Spleen (tissue), 7 donors: ENCODE results near the gene ADRA2A.

Experiments
- CTCF ChIP-seq, 11 experiments: fragments of 200-600 bp in 7 of 11; fragments of 450-650 bp in 4 of 11; sonication (generic) in 4 of 11; IDR thresholded peaks in 8 of 11; conservative IDR thresholded peaks in 3 of 11; 1 replicate in 7 of 11; 2 replicates in 4 of 11; pipeline versions ENCODE4 v1.4.0 to v1.8.0; 2016 to 2021; ENCODE audit warnings: antibody characterized with exemption in 11 of 11, inconsistent platforms in 4 of 11, mild to moderate bottlenecking in 1 of 11
- POLR2A ChIP-seq, 3 donors: fragments of 450-650 bp; IDR thresholded peaks; one replicate each; pipeline ENCODE4 v1.5.1; 2017; ENCODE audit warnings: antibody characterized with exemption in 3 of 3, mild to moderate bottlenecking in 1 of 3
- donor health status: DM: no; HTN: no; CAD: no; lungs with moderate emphysema.
- donor health status: DM: no; HTN: no; CAD: no.
- donor health status: DM: no; HTN: no; CAD: no.

- TF ChIP-seq POLR2A (IDR thresholded peaks at IDR 0.05) = no peak
- no peak for TF ChIP-seq CTCF (IDR thresholded peaks at IDR 0.05 in 8 of 11, conservative IDR thresholded peaks at IDR 0.05 in 3 of 11)
These were observed 17.0 kb downstream of the ADRA2A start for GRCh38 chr10:111093741-111094380.
